Brain pericyte (primary cell): Measurements from ENCODE around the gene IKBIP.
"Not testable (repeated sequence)": the region's sequence is repeated elsewhere in the genome, so short reads cannot be mapped to it uniquely, and the experiment has no call there.

ENCODE experiments used
- DNase-seq: peaks from one replicate; pipeline ENCODE4 v3.0.0-alpha.2; 2012; ENCODE audit warnings: low read depth, low spot score

IKBIP gene

DNA sequence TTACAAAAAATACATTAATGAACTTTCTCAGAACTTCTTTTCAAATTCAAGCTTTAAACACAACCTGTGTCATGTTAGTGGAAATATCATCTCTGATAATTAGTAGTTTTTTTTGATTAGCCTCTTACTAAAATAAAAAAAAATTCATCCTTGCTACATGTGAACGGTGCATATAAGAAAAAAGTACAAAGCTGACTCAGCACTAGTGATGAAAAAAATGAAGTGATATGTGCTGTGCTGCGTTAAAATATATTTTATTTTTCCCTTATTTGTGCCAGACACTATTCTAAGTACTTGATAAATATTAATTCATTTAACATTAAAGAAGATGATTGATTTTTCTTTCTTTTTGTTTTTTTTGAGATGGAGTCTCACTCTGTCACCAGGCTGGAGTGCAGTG lies 7.5 kb downstream of the IKBIP start:
- DNase-seq: no peak

DNA sequence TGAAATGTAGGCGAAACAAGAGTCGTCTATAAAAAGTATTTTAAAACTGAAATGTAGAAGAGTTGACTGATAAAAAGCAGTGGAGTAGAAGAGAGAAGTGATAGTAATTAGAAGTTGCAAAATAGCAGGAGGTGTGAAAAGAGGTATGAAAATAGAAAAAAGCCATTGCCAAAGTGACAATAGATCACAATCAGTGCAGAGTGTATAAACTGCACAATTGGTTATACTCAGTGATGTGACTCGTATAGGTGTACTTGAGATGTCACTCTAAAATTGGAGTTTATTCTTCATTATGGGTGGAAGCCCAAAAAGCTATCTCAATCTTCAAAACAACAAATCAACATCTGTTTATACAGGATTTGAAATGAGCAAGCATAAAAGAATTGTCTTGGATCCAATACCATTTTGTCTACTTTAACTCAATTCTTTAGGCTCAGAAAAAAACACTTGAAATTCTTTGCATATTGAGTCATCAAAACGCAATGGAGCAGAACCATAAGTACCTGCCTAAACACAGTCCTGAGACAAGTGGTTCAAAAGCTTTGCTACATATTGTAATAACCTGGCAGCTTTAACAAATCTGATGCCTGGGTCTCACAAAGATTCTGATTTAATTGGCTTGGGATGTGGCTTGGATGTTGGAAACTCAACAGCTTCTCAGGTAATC lies 8.8 kb downstream of the IKBIP start:
- no peak for DNase-seq

DNA sequence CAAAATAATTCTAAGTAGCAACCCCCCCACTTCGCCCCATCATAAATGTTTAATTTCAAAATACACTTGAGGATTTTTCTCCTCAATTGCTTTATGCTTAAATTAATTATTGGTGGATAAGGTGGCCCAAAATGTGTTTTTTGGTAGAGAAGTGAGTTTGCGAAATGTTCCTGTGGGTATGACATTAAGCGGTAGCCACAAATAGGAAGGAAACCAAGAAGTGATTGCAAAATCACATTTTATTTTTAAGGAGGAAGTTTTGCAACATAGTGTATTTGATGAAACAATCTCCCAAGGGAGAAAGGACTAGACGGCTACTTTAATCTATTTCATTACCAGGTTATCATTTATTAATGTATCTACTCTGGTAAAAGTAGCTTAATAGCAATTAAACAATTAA lies 25.6 kb downstream of the IKBIP start:
- DNase-seq: no peak

DNA sequence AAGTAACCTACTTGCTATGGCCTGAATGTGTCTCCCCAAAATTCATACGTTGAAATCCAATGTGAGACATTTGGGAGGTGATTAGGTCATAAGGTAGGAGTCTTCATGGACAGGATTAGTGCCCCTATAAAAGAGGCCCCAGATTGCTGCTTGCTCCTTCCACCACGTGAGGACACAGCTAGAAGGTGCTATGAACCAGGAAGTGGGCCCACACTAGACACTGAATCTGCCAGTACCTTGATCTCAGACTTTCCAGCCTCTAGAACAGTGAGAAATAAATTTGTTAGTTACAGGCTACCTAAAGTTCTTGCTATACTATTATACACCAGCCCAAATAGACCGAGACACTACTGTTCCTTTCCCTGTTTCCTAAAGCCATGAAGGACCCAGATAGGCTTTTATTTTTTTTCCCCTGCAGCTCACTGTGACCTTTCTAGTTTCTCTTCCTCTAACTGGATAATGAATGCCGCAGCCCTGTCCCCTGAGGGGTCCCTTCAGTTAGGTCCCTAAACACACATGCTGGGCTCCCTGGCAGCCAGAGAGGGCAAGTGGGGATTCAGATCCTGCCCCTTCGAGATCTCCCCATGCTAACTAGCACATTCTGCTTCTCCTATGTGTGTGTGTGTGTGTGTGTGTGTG lies 31.8 kb downstream of the IKBIP start:
- no peak for DNase-seq

DNA sequence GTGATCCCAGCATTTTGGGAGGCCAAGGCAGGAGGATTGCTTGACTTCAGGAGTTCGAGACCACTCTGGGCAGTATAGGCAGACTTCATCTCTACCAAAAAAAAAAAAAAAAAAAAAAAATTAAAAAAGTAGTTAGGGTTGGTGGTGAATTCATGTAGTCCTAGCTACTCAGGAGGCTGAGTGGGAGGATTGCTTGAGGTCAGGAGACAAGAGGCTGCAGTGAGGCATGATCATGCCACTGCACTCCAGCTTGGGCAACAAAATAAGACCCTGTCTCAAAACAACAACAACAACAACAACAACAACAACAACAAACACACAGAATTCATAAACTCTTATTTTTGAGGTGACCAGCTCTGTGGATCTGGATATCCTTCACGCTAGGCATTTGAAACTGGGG lies 34.0 kb downstream of the IKBIP start:
- DNase-seq: no peak

DNA sequence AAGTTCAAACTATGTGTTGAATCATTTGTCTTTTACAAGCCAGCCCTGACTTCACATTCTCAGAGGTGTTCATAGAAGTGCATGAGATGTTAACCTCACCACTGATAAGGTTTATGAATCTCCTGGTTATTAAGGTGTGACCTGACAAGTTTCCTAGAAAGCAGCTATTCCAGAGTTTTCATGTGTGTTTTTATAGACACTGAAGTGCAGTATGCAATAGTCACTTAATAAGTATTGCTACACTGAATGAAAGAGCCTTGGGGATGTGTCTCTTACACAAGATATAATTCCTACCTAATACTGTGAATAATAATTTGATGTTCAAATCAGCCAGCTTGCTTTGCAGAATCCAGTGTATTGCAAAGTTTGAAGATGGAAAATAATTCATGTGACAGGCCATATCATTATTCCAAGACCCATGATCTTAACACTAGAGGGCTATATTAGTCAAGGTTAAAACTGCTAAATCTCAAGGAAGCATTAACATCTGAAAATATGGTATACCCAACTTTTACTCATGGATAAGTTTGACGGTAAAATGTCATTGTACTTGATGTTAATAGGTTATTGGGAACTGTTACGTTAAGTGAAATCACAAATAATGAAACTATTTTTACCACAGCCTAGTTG lies 38.1 kb downstream of the IKBIP start:
- no peak for DNase-seq

DNA sequence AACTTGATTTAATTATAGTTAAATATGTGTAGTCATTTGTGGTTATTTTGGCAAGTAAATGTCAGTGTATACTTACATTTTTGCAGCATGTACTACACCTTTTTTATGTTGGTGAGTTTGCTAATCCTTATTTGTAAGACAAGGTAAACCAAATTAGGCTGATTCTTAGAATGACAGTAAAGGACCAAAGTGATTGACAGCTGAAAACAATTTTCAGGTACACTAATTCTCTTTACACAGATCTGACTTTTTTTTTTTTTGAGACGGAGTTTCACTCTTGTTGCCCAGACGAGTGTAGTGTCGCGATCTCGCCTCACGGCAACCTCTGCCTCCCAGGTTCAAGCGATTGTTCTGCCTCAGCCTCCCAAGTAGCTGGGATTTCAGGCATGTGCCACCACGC lies 42.7 kb downstream of the IKBIP start:
- DNase-seq: no peak

DNA sequence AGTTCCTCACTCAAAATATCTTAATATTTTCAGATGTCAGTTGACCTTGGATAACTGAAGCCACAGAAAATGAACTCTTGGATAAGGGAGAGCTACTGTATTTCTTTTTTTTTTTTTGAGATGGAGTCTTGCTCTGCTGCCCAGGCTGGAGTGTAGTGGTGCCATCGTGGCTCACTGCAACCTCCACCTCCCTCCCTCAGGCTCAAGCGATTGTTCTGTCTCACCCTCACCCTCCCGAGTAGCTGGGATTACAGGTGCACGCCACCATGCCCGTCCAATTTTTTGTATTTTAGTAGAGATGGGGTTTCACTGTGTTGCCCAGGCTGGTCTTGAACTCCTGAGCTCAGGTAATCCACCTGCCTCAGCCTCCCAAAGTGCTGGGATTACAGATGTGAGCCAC lies 47.3 kb downstream of the IKBIP start:
- not testable (repeated sequence) for DNase-seq

DNA sequence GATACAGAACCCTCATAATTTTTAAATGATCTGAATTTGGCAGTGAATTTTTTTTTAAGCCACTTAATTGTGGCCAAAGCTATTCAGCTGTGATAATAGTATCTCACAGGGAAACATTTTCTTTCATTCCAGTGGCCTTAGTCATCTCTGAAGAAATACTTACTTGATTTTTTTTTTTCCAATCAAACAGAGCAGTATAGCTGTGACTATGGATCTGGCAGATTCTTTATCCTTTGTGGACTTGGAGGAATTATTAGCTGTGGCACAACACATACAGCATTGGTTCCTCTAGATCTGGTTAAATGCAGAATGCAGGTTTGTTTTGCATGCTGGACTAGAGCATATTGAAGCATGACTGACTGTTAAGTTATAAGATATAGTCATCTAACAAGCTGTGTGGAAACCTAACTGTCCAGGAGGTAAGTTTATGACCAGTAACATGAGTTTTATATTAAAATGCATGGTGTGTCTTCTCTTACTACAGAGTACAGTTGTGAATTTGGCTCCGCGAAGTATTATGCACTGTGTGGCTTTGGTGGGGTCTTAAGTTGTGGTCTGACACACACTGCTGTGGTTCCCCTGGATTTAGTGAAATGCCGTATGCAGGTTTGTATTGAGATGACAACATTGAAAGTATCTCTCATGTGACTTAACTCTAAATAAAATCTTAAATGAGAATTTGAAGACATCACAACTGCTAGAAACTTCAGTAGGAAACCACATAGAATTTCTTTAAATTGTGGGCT lies 49.2 kb downstream of the IKBIP start:
- DNase-seq: peak; percentile 7

DNA sequence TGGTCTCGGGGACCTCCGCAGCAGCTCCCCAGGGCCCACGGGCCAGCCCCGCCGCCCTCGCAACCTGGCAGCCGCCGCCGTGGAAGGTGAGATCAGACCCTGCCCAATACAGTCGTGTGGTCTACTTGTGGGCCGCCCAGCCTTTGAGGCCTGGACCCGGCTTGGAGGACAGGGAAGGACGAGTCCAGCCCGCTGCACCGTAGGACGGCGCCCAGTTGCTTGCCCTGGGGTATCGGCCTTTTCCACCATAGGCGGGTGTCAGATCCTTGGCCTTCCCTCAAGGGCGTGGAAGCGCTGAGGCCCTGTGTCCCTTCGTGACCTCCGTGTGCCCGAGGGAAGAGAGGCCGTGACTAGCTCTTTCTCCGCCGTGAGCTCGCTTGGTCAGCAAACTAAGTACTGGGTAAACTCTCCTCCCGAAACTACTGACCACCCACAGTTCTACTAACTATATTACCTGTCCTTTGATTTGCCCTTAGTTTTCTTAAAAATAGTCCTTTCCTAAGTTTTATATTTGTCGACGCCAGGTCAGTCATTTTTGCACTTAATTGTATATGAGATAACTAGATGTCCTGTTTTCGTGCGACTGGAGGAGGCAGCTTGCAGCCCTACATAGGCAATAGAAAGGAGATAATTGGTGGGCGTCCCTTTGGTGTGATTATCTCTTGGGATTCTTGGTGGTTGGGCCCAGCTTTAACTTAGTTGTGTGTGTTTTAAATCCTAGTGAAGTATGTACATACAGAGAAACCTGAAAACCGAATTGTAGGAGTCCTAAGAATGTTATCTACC lies 50.3 kb downstream of the IKBIP start:
- DNase-seq: no peak

DNA sequence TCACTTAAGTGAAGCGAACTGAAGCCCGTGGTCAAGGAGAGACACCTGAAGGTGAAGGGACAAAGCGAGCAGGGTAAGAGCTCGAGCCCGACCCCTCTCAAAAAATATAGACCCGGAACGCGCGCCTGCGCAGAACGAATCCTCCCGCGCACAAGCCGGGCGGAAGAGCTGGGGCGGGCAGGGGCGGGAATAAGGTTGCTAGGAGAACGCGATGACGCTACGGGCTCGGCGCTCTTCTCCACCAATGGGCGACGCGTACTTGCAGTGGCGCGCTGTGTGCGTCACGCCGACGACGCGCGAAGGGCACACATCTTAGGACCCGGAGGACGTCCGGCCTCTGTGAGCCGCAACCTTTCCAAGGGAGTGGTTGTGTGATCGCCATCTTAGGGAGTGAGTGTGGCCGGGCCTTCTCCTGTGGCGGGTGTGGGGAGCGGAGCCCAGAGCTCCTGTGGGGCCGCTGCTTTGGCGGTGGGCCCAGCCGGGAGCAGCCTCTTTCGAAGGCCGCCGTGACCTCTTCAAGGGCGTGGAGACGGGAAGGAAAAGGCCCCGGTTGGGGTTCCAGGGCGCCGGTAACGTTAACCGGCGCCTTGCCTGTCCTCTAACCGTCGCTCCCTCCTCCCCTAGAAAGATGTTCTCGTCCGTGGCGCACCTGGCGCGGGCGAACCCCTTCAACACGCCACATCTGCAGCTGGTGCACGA lies 51.1 kb downstream of the IKBIP start, which contains the start of gene SLC25A3:
Gene SLC25A3, plus strand, starts transcription at position 336 of the 699 bp plus-strand sequence. Its CDS starts 293 bp downstream, at position 629.
- DNase-seq: peak; percentile 97

DNA sequence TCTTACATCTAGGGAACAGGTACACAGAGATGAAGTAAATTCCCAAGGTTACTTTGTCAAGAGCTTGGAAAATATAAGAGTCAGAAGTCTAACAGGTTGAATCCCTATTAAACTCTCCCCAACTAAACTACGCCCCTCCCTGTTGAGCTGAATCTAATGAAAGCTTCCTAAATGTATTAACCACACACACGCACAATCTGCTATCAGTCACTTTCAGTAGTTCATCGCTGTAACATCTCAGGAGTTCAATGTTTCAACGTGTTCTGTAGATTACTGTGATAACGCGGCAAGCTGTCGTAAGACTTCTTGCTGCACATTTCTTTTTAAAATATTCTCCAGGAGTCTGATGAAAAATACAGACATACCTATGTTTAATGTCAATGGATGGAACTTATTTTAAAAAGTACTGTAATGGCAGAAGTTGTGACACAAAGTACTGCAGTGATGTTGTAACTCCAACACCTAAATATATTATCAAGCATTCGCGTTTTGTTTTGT lies 51.7 kb downstream of the IKBIP start:
- no peak for DNase-seq

DNA sequence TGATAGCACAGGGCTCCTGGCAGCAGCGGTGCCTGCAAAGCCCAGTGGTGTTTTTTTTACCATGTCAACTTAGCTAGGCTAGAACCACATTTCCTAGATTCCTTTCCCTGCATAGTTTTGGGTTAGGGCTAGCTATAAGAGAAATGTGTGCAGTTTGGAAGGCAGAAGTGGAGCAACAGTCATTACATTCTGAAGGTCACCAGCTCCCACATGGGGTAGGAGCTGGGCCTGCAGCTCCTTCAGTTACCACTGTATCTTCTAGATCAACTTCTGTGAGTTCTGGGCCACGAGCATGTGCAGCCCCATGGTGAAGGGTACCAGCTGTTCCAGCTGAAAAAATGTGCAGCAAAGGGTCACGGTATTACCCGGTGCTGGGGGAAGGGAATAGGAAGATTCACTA lies 53.4 kb downstream of the IKBIP start:
- no peak for DNase-seq

DNA sequence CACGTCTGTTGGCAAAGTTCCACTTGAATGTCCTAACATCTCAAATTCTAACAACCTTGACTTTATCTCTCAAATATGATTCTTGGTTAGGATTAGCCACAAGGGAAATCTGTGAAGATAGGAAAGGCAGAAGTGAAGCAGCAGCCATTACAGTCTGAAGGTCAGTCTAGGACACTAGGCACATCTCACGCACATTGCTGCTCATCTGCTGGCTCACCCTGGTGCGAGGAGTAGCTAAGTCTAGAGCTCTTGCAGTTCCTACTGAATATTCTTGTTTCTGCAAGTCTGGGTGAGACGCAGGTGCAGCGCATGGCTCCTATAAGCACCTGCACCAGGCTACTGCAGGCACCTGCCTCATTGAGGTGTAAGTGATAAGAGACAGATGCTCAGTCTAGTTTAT lies 57.5 kb downstream of the IKBIP start:
- DNase-seq: no peak

DNA sequence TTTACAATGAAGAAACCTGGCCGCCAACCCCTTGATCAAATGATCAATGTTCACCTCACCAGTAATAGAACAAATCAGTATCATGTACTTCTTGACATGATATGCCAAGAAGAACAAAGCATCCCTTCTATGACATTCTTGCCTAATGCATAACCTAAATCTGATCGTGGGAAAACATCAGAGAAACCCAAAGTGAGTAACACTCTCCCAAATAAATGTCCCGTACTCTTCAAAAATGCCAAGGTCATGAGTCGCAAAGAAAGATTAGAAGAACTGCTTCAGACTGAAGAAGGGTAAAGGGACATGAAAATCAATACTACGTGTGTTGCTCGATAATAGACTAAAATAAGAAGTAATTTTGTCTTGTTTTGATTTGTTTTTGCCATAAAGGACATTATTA lies 62.5 kb downstream of the IKBIP start:
- no peak for DNase-seq

DNA sequence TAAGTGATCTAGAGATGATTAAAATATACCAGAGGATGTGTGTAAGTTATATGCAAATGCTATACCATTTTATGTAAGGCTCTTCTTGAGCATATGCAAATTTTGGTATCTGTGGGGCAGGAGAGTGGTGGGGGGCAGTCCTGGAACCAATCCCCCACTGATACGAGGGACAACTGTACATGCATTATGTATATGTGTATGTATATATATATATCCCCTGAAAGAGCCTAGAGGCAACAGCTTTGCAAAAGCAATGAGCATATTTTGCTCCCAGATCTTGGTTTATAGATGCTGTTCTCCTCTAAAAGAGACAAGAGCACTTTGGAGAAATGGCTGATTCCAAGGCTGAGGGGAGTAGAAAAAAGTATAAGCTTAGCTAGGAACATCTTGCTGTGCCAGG lies 63.5 kb downstream of the IKBIP start:
- no peak for DNase-seq

DNA sequence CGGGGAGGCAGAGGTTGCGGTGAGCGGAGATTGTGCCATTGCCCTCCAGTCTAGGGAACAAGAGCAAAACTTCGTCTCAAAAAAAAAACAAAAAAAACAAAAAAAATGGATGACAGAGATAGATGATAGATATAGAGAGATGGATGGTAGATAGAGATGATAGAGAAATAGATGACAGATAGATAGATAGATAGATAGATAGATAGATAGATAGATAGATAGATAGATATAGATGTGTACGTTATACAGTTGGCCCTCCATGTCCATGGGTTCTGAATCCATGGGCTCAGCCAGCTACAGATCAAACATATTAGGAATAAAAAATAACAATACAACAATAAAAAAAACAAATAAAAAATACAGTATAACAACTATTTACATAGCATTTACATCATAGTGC lies 63.9 kb downstream of the IKBIP start:
- no peak for DNase-seq

DNA sequence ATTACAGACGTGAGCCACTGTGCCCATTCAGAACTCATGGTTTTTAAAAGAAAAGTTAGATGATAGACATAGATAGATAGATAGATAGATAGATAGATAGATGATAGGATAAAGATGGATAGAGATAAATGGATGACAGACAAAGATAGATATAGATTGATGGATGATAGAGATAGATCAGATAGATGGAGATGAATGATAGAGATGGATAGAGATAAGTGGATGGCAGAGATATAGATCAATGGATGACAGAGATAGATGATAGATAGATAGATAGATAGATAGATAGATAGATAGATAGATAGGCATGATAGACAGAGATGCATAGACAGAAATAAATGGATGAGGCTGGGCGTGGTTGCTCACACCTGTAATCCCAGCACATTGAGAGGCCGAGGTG lies 64.8 kb downstream of the IKBIP start:
- no peak for DNase-seq

DNA sequence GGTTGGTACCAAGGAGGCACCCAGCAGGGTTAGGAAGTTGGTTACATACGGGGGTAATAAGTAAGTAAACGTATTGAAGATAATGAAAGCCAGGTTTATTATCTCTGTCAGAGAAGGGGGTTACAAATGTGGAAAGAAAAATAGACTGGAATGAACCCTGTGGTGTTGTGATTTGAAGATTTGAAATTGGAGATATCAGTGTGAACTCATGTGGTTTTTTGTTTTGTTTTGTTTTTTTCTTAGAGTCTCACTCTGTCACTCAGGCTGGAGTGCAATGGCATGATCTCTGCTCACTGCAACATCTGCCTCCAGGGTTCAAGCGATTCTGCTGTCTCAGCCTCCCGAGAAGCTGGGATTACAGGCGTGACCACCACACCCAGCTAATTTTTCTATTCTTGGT lies 65.2 kb downstream of the IKBIP start:
- DNase-seq: peak; percentile 25

DNA sequence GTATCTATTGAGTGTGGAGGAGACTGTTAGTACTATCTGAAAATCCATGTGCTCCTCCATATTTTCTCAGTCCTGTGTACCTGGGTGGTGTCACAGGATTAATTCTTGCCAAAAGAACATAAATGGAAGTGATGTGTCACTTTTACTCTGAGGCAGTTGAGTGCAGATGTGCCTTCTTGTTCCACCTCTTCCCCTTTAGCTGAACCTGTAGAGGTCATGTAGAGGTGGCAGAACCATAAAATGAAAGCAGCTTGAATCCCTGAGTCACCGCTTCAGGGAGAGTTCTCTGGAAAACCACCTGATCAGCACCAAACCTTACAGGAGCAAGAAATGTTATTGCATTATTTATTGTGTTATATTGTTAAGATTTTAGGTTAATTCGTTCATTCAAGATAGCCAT lies 65.8 kb downstream of the IKBIP start:
- DNase-seq: peak; percentile 46

DNA sequence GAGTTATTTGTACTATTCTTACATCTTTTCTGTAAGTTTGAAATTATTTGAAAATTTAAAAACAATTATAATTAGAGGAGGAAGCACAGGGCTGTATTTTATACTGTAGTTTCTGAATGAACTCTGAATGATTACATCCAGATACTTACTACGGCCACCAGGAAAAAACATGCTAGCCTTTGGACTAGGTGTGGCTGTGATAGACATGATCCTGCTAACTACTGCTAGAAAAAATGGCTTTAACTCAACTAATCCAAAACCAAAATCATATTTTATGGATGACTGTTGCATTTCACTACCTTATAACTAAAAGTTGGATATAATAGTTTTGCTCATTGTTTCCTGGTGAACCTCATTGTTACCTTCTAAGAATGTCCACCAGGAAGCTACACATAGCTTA lies 66.2 kb downstream of the IKBIP start:
- DNase-seq: no peak
